ENCODE data around the gene NR1D1.
A peak's percentile ranks its signal among the peaks of the same experiment; 100 is the strongest.

NR1D1 gene

DNA sequence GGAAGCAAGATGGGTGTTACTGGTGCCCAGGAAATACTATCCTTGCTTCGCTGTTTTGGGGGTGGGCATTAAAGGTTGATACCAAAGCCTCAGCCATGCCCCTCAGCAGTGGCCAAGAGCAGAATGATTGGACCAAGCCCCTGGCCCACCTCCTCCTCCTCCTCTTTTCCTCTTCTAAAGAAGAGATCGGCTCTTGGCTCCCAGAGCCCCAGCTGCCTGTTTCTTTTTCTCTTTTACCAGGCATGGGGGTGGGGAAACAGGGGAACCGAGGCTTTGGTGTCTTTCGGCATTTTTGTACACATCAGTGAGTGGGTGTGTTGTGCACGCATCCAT lies 31.8 kb downstream of the NR1D1 start:
- peak overlapping the region; percentile 87 for H3K4me3 Mint-ChIP-seq
- H3K27me3 Mint-ChIP-seq, result no peaks in the 10 kb centered on the region
- H3K36me3 Mint-ChIP-seq, result no peaks in the 10 kb centered on the region
- peak overlapping the region; percentile 93 for H3K27ac Mint-ChIP-seq
- H3K9me3 Mint-ChIP-seq (ENCODE audit: low read depth), result no peaks in the 10 kb centered on the region
- H3K4me1 Mint-ChIP-seq (ENCODE audit: low read depth), result peaks cover 78% of the 10 kb centered on the region

DNA sequence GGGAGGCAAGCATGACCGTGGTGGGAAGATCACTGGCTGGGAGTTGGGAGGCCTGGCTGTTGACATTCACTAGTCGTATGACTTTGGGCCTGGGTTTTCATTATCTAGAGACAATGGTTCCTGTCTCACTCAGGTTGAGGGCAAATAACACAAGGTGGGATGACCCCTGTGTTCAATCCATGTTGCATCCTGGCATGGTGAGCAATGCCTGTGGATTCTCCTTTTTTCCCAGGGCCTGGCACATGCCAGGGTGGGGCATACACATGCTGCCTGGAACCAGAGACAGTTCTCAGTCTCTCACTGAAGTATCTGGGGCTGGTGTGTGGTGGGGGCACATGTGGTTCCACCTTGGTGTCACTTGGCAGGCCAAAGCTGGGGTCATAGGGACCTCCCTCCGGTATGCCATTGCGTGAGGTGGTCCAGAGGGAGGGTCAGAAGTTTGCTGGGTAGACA lies 32.2 kb downstream of the NR1D1 start:
- Mint-ChIP-seq H3K27ac (peak overlapping the region; percentile 93), H3K4me1 (ENCODE audit: low read depth) (peaks cover 77% of the 10 kb centered on the region), H3K36me3 (no peaks in the 10 kb centered on the region), H3K27me3 (no peaks in the 10 kb centered on the region), H3K4me3 (peak overlapping the region; percentile 87), H3K9me3 (ENCODE audit: low read depth) (no peaks in the 10 kb centered on the region)

DNA sequence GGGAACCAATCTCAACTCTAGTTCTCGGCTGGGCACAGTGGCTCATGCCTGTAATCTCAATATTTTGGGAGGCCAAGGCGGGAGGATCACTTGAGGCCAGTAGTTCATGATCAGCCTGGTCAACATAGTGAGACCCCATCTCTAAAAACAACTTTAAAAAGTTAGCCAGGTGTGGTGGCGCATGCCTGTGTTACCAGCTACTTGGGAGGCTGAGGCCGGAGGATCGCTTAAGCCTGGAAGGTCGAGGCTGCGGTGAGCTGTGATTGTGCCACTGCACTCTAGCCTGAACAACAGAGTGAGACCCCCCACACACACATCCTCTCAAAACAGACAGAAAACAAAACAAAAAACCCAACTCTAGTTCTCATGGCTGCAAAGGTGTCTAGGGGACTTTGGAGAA lies 32.7 kb downstream of the NR1D1 start:
- Mint-ChIP-seq H3K27ac (peak overlapping the region; percentile 93), H3K4me3 (peak overlapping the region; percentile 87), H3K9me3 (ENCODE audit: low read depth) (no peaks in the 10 kb centered on the region), H3K27me3 (no peaks in the 10 kb centered on the region), H3K36me3 (no peaks in the 10 kb centered on the region), H3K4me1 (ENCODE audit: low read depth) (peaks cover 74% of the 10 kb centered on the region)

DNA sequence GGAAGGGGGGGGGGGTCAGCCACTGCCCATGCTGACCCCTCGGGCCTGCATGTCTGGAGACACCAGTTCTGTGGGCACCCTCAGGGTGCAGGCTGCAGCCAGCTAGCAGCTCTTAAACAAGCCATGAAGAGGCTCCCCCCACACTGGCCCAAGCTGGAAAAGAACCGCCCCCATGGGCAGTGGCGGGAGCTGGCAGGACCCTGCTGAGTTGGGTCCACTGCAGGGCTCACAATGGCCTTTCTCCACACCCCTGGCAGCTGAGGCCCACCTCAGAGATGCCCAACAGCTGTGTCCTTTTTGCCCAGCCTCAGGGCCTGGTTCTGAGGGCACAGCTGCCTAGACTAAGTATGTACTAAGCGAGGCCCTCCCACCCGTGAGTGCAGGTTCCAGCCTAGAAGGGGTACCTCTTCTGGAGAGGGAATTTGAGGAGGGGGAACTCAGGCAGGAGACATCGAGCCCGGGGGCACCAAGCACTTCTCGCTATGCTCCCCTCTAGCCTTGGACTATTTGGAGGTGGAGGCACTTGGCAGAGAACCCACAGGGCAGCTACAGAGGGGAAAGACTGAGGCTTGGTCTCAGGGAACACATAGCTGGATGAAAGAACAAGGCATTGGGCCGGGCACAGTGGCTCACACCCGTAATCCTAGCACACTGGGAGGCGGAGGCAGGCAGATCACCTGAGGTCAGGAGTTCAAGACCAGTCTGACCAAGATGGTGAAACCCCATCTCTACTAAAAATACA lies 34.4 kb downstream of the NR1D1 start:
- Mint-ChIP-seq H3K27ac (peak overlapping the region; percentile 68), H3K27me3 (no peaks in the 10 kb centered on the region), H3K4me1 (ENCODE audit: low read depth) (peaks cover 73% of the 10 kb centered on the region), H3K9me3 (ENCODE audit: low read depth) (no peaks in the 10 kb centered on the region), H3K4me3 (no peak overlapping the region), H3K36me3 (no peaks in the 10 kb centered on the region)

DNA sequence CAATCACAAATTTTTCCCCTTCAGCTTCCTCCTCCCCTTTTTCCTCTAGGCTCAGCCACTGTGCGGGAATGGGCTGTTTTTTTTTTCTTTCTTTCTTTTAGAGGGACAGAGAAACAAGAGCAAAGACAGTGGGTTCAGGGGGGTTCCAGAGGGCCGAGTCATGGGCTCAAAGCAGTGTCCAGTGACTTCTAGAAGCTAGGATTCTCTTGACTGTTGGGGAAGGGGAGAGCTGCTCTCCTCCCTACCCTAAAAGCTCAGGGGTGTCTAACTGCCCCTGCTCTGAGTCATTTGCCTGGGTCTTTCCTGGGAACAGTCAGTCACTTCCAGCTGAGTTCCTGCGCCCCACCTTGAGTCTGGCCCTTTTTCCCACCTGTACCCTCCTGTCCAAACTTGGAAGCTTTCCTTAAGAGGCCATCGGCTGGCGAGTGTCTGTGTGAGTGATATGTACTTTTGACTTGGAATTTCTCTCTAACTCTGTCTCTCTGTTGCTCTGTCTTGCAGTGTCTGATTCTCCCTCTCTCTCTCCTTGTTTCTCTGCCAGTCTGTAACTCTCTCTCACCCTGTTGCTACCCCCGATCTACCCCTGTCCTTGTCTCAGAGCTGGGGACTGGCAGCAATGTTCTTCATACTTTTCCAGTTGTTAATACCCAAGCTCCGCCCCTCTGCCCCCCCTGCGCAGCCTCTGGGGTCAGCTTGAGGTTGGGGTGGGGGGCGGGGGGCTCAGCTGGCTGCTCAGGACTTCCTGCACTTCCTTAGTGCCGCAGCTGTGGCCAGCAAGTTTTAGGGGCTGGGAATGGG lies 35.2 kb downstream of the NR1D1 start:
- Mint-ChIP-seq H3K27me3 (no peaks in the 10 kb centered on the region), H3K4me3 (peak overlapping the region; percentile 87), H3K4me1 (ENCODE audit: low read depth) (peaks cover 68% of the 10 kb centered on the region), H3K9me3 (ENCODE audit: low read depth) (no peaks in the 10 kb centered on the region), H3K36me3 (no peaks in the 10 kb centered on the region), H3K27ac (peak overlapping the region; percentile 58)

DNA sequence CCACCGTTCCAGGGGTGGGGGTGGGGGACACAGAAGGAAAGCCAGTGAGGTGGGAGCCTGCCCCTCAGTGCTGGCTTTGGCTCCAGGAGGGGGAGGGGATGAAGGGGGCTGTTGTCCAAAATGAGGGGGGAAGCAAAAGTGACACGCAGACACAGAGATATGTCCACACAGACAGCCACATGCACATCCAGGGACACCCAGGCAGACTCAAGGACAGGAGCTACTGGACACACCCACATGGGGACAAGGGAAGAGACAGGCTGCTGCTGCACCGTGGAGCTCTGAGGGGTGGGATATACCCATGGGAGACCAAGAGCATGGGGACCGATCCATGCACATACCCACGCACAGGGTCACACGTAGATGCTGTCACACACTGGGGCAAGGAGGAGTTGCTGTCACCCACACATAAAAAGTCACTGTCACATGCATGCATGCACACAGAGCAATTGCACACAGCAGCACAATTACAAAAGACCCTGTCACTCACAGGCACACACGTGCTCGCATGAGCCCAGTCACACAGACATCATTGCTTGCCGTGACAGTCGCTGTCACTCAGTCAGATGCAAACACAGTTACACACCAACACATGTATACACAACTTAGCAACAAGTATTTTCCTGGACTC lies 36.4 kb downstream of the NR1D1 start:
- H3K4me1 Mint-ChIP-seq (ENCODE audit: low read depth), result peaks cover 56% of the 10 kb centered on the region
- no peaks in the 10 kb centered on the region for H3K36me3 Mint-ChIP-seq
- H3K4me3 Mint-ChIP-seq, result peak overlapping the region; percentile 87
- no peaks in the 10 kb centered on the region for H3K27me3 Mint-ChIP-seq
- no peaks in the 10 kb centered on the region for H3K9me3 Mint-ChIP-seq (ENCODE audit: low read depth)
- H3K27ac Mint-ChIP-seq, result peak overlapping the region; percentile 58

DNA sequence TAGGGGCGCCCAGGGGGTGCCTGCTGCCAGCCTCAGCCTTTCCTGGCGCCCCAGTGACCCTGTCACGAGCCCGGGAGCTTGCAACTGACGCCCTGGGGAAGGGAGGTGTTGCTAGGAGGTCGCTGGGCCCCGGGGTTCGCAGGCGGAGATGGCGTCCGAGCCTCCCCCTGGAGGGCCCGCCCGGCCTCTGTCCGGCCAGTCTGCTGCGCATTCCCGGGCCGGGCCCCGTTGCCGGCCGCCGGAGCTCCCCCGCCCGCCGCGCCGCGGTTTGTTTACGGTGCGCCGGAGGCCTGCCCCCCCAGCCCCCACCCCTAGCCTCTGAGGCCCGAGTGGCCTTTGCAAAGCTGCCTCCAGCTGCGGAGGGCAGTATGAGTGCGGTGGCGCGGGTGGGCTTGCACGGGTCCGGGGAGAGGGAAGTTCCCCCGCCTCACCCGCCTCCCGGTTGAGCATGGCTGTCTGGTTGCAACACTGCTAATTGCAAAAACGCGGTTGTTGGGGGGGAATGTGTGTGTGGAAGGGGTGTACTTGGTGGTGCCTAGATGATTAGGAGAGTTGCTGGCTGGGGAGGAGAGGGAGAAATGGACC lies 37.1 kb downstream of the NR1D1 start:
- peak overlapping the region; percentile 87 for H3K27ac Mint-ChIP-seq
- H3K36me3 Mint-ChIP-seq, result no peaks in the 10 kb centered on the region
- peak overlapping the region; percentile 87 for H3K4me3 Mint-ChIP-seq
- H3K4me1 Mint-ChIP-seq (ENCODE audit: low read depth), result peaks cover 49% of the 10 kb centered on the region
- H3K27me3 Mint-ChIP-seq, result no peaks in the 10 kb centered on the region
- H3K9me3 Mint-ChIP-seq (ENCODE audit: low read depth), result no peaks in the 10 kb centered on the region

DNA sequence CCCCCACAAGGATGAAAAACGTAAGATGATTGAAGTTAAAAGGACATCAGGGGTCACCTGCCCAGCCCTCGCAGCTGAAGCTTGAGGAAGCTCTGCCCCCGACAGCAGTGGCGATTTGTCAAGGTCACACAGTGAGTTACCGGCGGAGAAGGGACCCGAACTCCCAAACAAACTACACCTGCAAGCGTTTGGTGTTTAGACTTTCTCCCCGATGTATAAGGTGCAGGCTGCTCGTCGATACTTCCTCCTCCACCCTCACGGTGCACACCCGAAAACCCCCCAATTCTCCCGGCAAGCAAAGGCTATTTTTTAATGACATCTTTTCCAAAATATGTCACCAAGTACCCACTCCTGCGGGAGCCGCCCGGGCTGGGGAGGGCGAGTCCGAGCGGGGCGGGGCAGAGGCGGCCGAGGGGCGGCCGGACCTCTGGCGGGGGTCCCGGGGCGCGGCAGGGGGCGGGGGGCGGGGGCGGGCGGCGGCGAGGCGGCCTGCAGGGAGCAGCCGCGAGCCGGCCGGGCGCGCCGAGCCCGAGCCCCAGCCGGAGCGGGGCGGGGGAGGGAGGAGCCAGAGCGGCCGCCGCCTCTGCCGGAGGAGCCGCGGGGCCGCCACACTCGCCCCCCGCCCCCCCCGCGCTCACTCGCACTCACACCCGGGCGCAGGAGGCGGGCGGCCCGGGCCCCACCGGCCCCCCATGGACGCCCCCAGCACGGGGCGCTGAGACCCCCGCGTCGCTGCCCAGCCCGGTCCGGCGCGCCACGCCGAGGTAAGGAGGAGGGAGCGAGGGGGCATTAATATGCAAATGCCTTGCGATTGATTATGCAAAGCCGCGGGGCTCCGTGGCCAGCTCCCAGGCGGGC lies 37.8 kb downstream of the NR1D1 start, which contains the start of gene THRA:
Gene THRA, plus strand, starts transcription at position 637 of the 858 bp plus-strand sequence. CDS start 11,524 bp downstream, outside the sequence.
- Mint-ChIP-seq H3K27me3 (no peaks in the 10 kb centered on the region), H3K36me3 (no peaks in the 10 kb centered on the region), H3K27ac (peak within 1 kb of the TSS; percentile 87), H3K4me1 (ENCODE audit: low read depth) (peaks cover 42% of the 10 kb centered on the region), H3K9me3 (ENCODE audit: low read depth) (no peaks in the 10 kb centered on the region), H3K4me3 (peak within 1 kb of the TSS; percentile 88)

DNA sequence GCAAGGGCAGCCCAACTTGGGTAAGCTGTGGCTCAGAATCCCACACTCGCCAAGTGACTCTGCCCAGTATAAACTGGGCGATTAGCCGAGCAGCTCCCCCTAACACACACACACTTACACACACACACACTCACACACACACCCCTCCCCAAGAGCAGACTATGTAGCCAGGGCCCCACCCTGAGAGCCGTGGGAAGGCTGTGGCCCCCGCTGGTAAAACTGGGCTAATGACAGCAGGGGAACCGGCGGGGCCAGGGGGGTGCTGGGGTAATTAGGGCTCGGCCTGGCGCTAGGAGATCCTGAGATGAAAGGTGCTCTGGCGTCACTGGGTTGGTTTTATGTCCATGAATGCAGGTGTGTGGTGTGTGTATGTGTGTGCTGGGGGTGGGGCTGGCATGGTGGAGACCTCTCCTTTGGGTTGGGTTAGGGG lies 38.8 kb downstream of the NR1D1 start:
- H3K36me3 Mint-ChIP-seq, result no peaks in the 10 kb centered on the region

DNA sequence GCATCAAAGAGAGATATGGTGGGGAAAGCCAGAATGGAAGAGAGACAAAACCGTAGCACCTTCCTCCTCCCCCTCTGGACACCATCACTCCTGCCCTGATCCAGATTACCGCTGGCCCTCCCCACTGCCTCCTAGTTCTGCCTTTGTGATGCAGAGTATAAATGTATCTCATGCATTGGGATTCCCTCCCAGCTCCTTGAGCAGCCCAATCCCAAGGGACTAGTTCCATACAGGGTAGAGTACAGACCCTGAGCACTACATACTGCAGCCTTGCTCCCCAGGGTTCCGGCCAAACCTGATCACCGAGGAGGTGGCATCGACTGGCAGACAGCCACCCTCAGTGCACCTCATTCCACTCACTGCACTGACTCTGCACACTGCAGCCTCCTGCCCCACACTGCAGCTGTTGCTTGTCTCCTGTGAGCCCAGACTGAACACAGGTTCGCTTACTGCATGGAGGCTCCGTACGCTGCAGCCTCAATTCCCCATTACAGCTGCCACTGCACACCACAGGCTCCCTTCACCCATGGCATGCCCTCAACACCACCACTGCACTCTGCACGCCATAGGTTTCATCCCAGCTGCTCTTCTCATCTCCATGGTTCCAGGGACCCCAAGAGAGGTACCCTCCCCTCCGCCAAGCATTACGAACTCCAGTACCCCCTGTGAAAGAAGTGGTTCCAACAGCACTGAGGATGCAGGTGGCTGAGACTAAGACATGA lies 39.3 kb downstream of the NR1D1 start:
- peak overlapping the region; percentile 32 for H3K4me3 Mint-ChIP-seq
- no peaks in the 10 kb centered on the region for H3K9me3 Mint-ChIP-seq (ENCODE audit: low read depth)
- no peaks in the 10 kb centered on the region for H3K36me3 Mint-ChIP-seq
- H3K27ac Mint-ChIP-seq, result no peak overlapping the region
- no peaks in the 10 kb centered on the region for H3K27me3 Mint-ChIP-seq
- peaks cover 29% of the 10 kb centered on the region for H3K4me1 Mint-ChIP-seq (ENCODE audit: low read depth)

More for the DNA sequence above, 38.8 kb downstream of the NR1D1 start:
- H3K27me3 Mint-ChIP-seq, result no peaks in the 10 kb centered on the region
- H3K9me3 Mint-ChIP-seq (ENCODE audit: low read depth), result no peaks in the 10 kb centered on the region
- peak overlapping the region; percentile 83 for H3K27ac Mint-ChIP-seq
- peak overlapping the region; percentile 88 for H3K4me3 Mint-ChIP-seq
- peaks cover 32% of the 10 kb centered on the region for H3K4me1 Mint-ChIP-seq (ENCODE audit: low read depth)

DNA sequence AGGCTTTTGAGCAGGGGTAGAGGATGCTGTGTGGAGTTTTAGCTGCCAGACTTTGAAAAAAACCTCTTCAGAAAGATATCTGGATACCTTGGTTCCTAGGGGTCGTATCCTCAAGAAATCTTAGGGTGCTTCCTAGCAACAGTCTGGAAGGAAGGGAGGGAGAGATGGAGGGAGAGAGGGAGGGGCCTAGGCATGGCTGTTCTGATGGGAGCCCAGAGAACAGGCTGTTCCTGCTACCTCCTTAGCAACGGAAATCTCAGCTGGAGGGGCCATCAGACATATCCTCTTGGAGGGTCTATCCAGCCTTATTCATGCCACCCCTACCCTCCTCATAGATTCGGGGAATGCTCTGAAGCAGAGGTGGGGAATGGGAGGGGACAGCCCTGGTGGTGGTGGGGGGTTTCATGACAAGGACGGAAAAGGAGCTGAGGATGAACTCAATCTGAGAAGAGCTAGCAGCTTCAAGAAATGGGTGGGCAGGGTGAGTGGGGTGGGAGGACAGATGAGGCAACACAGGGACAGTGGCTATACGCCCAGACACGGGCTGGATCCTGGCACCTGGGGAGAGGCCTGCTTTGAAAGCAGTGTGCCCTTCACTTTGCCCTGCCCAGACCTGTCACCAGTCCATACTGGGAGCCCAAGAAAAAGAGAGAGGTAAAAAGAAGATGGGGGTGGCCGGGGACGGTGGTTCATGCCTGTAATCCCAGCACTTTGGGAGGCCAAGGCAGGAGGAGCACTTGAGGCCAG lies 40.5 kb downstream of the NR1D1 start:
- no peaks in the 10 kb centered on the region for H3K9me3 Mint-ChIP-seq (ENCODE audit: low read depth)
- H3K27me3 Mint-ChIP-seq, result no peaks in the 10 kb centered on the region
- no peaks in the 10 kb centered on the region for H3K36me3 Mint-ChIP-seq
- no peak overlapping the region for H3K4me3 Mint-ChIP-seq
- H3K4me1 Mint-ChIP-seq (ENCODE audit: low read depth), result peaks cover 23% of the 10 kb centered on the region
- H3K27ac Mint-ChIP-seq, result no peak overlapping the region

DNA sequence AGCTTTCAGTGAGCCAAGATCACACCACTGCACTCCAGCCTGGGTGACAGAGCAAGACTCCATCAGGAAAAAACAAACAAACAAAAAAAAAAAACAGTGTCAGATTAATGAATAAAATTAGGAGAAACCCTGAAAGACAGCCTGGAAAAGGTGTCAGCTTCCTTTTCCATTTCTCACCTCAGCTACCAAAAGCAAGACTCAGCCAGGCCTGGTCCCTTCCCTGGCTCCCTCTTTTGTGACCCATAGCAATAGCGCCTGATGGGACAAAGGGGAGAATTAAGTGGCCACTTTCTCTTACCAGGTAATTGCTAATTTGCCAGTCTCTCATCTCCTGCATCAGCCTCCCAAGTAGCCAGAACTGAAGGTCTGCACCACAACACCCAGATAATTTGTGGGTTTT lies 41.5 kb downstream of the NR1D1 start:
- Mint-ChIP-seq H3K36me3 (peaks cover 2% of the 10 kb centered on the region), H3K27me3 (no peaks in the 10 kb centered on the region), H3K27ac (no peak overlapping the region), H3K4me1 (ENCODE audit: low read depth) (peaks cover 21% of the 10 kb centered on the region), H3K4me3 (no peak overlapping the region), H3K9me3 (ENCODE audit: low read depth) (no peaks in the 10 kb centered on the region)

DNA sequence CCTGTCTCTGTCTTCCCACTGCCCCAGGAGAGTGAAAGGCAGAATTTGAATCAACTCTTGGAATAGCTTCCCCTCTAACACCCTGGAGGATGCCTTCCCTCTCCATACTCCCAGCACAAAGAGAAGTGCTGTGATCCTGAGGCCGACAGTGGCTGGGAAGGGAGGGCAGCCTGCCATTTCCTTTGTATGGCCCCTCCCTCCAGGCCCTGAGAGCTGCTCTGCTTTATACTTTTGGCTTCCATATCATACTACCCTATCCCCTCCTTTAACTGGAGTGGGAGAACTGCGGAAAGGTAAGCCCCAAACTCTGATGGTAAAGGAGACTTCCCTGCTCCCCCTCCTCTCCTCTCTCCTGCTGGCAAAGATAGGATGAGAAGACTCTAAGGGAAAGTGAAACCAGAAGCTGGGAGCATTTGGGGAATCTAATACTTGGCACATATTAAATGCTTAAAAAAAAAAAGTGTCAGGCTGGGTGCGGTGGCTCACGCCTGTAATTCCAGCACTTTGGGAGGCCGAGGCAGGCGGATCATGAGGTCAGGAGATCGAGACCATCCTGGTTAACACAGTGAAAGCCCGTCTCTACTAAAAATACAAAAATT lies 42.1 kb downstream of the NR1D1 start:
- Mint-ChIP-seq H3K9me3 (ENCODE audit: low read depth) (no peaks in the 10 kb centered on the region), H3K4me3 (no peak overlapping the region)

More for the DNA sequence above, 42.1 kb downstream of the NR1D1 start:
- Mint-ChIP-seq H3K27ac (no peak overlapping the region), H3K27me3 (no peaks in the 10 kb centered on the region), H3K4me1 (ENCODE audit: low read depth) (peaks cover 18% of the 10 kb centered on the region), H3K36me3 (peaks cover 2% of the 10 kb centered on the region)

Data from activated naive CD8-positive, alpha-beta T cell (primary cell).